ENCODE data around the gene SMIM36.
A peak's percentile ranks its signal among the peaks of the same experiment; 100 is the strongest.
"Not testable (repeated sequence)": the region's sequence is repeated elsewhere in the genome, so short reads cannot be mapped to it uniquely, and the experiment has no call there.

SMIM36 gene

DNA sequence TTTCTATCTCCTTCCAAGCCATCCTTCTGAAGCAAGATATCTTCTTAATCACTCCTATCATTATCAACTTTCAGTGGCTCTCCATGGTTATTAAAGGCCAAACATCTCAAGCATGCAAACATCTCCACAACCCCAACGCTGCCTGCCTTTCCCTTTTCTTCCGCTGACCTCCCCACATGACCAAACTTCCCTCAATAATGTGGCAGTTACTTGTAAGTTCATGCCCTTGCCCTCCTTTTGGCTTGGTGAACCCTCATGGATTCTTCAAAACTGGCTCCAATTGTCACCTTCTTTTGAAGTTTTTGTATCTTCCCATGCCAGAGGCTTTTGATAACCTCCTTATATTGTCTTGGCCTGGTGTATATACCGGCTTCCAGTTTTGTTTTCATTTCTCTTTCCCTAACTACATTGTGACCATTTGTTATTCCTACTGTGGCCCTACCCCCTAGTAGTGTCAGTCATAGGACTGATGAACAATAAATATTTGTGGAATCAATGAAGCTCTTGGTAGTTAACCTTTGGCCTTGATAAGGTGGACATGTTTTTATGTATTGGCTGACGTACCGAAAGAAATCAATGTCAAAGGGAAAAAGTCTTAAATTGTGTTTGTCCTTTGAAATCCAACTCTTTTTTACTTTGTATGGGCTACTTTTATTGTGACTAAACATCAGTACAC is 19.9 kb upstream of the SMIM36 start:
- Histone ChIP-seq H3K4me3 (ENCODE audit: low read length) (no peak overlapping the region), H3K36me3 (ENCODE audit: insufficient read depth, low read length) (no peaks in the 10 kb centered on the region), H3K4me1 (ENCODE audit: control insufficient read depth, insufficient read depth, low read length) (peaks cover 6% of the 10 kb centered on the region), H3K4me2 (ENCODE audit: low read length) (no peak overlapping the region), H3K9me3 (replicated peaks; ENCODE audit: low read length) (no peaks in the 10 kb centered on the region), H3K27me3 (ENCODE audit: control insufficient read depth, insufficient read depth, low read length) (no peaks in the 10 kb centered on the region), H3K9ac (ENCODE audit: low read depth, low read length) (no peak overlapping the region)

DNA sequence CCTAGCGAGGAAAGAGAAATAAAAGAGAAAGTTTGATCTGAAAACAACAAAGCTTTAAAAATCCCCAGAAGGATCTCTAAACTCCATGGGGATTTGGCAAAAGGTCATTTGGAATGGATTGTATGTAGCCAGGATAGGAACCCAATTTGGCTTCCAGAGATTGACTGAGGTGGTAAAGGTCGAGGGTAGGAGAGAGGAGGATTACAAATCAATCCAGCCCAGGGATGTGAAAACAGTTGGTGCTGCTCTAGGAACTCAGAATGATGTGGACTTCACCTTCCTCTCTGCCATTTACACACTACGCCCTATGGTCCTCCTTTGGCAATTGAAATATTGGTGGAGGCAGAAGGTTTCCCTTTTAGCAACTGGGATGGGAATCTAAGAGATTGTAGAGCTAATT is 18.8 kb upstream of the SMIM36 start:
- no peaks in the 10 kb centered on the region for H3K9me3 ChIP-seq (replicated peaks; ENCODE audit: low read length)
- H3K4me1 ChIP-seq (ENCODE audit: control insufficient read depth, insufficient read depth, low read length), result peaks cover 6% of the 10 kb centered on the region
- H3K27me3 ChIP-seq (ENCODE audit: control insufficient read depth, insufficient read depth, low read length), result no peaks in the 10 kb centered on the region
- H3K9ac ChIP-seq (ENCODE audit: low read depth, low read length), result no peak overlapping the region
- no peak overlapping the region for H3K4me3 ChIP-seq (ENCODE audit: low read length)
- H3K4me2 ChIP-seq (ENCODE audit: low read length), result no peak overlapping the region
- H3K36me3 ChIP-seq (ENCODE audit: insufficient read depth, low read length), result no peaks in the 10 kb centered on the region

DNA sequence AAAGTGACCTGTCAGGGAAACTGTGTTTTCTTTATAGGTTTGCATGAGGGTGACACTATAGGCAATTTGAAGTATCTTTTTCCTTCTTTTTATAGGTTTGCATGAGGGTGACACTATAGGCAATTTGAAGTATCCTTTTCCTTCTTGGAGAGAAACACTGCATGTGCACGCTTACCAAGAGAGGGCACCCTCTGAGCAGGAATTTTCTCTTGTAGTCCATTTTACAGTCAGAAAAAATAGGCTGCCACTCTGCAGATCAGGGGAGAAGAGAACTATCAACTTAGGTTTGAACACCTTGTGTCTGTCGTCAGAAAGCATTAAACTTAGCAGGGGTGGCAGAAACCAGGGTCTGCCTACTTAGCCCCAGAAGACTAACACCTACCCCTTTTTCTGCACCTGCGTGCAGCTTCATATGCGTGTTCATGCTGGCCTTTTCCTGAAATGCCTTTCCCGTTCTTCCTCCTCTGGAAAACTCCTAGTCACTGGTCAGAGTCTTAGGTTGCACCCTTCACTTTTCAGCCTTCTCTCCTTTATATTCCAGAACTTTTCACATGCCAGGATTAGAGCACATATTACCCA is 16.4 kb upstream of the SMIM36 start:
- no peaks in the 10 kb centered on the region for H3K36me3 ChIP-seq (ENCODE audit: insufficient read depth, low read length)
- no peak overlapping the region for H3K9ac ChIP-seq (ENCODE audit: low read depth, low read length)
- no peak overlapping the region for H3K4me2 ChIP-seq (ENCODE audit: low read length)
- peaks cover 4% of the 10 kb centered on the region for H3K27me3 ChIP-seq (ENCODE audit: control insufficient read depth, insufficient read depth, low read length)
- H3K4me3 ChIP-seq (ENCODE audit: low read length), result no peak overlapping the region
- H3K9me3 ChIP-seq (replicated peaks; ENCODE audit: low read length), result no peaks in the 10 kb centered on the region
- no peaks in the 10 kb centered on the region for H3K4me1 ChIP-seq (ENCODE audit: control insufficient read depth, insufficient read depth, low read length)

- Histone ChIP-seq H3K9me3 (replicated peaks; ENCODE audit: low read length) (no peaks in the 10 kb centered on the region), H3K4me1 (ENCODE audit: control insufficient read depth, insufficient read depth, low read length) (no peaks in the 10 kb centered on the region), H3K27me3 (ENCODE audit: control insufficient read depth, insufficient read depth, low read length) (peaks cover 23% of the 10 kb centered on the region), H3K4me2 (ENCODE audit: low read length) (no peak overlapping the region), H3K36me3 (ENCODE audit: insufficient read depth, low read length) (no peaks in the 10 kb centered on the region), H3K4me3 (ENCODE audit: low read length) (no peak overlapping the region), H3K9ac (ENCODE audit: low read depth, low read length) (no peak overlapping the region)
Observed at GRCh38 chr17:55524440-55525220, 13.4 kb upstream of the SMIM36 start.

GRCh38 chr17:55523032-55523431 is 11.8 kb upstream of the SMIM36 start:
- H3K9ac ChIP-seq (ENCODE audit: low read depth, low read length); H3K4me1 ChIP-seq (ENCODE audit: control insufficient read depth, insufficient read depth, low read length); H3K4me2 ChIP-seq (ENCODE audit: low read length); H3K4me3 ChIP-seq (ENCODE audit: low read length); H3K9me3 ChIP-seq (replicated peaks; ENCODE audit: low read length); H3K36me3 ChIP-seq (ENCODE audit: insufficient read depth, low read length): not testable (repeated sequence)
- peaks cover 37% of the 10 kb centered on the region for H3K27me3 ChIP-seq (ENCODE audit: control insufficient read depth, insufficient read depth, low read length)

- Histone ChIP-seq H3K4me2 (ENCODE audit: low read length) (no peak overlapping the region), H3K9ac (ENCODE audit: low read depth, low read length) (no peak overlapping the region), H3K4me3 (ENCODE audit: low read length) (no peak overlapping the region), H3K27me3 (ENCODE audit: control insufficient read depth, insufficient read depth, low read length) (peaks cover 44% of the 10 kb centered on the region), H3K36me3 (ENCODE audit: insufficient read depth, low read length) (no peaks in the 10 kb centered on the region), H3K9me3 (replicated peaks; ENCODE audit: low read length) (no peaks in the 10 kb centered on the region), H3K4me1 (ENCODE audit: control insufficient read depth, insufficient read depth, low read length) (no peaks in the 10 kb centered on the region)
Observed at GRCh38 chr17:55521186-55521585, 9.9 kb upstream of the SMIM36 start.

- peaks cover 49% of the 10 kb centered on the region for H3K27me3 ChIP-seq (ENCODE audit: control insufficient read depth, insufficient read depth, low read length)
- H3K4me3 ChIP-seq (ENCODE audit: low read length), result no peak overlapping the region
- no peaks in the 10 kb centered on the region for H3K36me3 ChIP-seq (ENCODE audit: insufficient read depth, low read length)
- no peaks in the 10 kb centered on the region for H3K9me3 ChIP-seq (replicated peaks; ENCODE audit: low read length)
- H3K9ac ChIP-seq (ENCODE audit: low read depth, low read length), result no peak overlapping the region
- no peaks in the 10 kb centered on the region for H3K4me1 ChIP-seq (ENCODE audit: control insufficient read depth, insufficient read depth, low read length)
- H3K4me2 ChIP-seq (ENCODE audit: low read length), result no peak overlapping the region
Observed at GRCh38 chr17:55520402-55520801, 9.2 kb upstream of the SMIM36 start.

- Histone ChIP-seq H3K9ac (ENCODE audit: low read depth, low read length) (no peak overlapping the region), H3K9me3 (replicated peaks; ENCODE audit: low read length) (no peaks in the 10 kb centered on the region), H3K4me2 (ENCODE audit: low read length) (no peak overlapping the region), H3K4me3 (ENCODE audit: low read length) (no peak overlapping the region), H3K4me1 (ENCODE audit: control insufficient read depth, insufficient read depth, low read length) (no peaks in the 10 kb centered on the region), H3K36me3 (ENCODE audit: insufficient read depth, low read length) (no peaks in the 10 kb centered on the region), H3K27me3 (ENCODE audit: control insufficient read depth, insufficient read depth, low read length) (peaks cover 54% of the 10 kb centered on the region)
Observed at GRCh38 chr17:55518510-55518909, 7.3 kb upstream of the SMIM36 start.

- Histone ChIP-seq H3K27me3 (ENCODE audit: control insufficient read depth, insufficient read depth, low read length) (peaks cover 52% of the 10 kb centered on the region), H3K4me3 (ENCODE audit: low read length) (no peak overlapping the region), H3K9ac (ENCODE audit: low read depth, low read length) (no peak overlapping the region), H3K9me3 (replicated peaks; ENCODE audit: low read length) (no peaks in the 10 kb centered on the region), H3K4me1 (ENCODE audit: control insufficient read depth, insufficient read depth, low read length) (no peaks in the 10 kb centered on the region), H3K4me2 (ENCODE audit: low read length) (peak overlapping the region; percentile 54), H3K36me3 (ENCODE audit: insufficient read depth, low read length) (no peaks in the 10 kb centered on the region)
Observed at GRCh38 chr17:55513885-55514590, 2.8 kb upstream of the SMIM36 start.

- not testable (repeated sequence) for H3K36me3 ChIP-seq (ENCODE audit: insufficient read depth, low read length); H3K9ac ChIP-seq (ENCODE audit: low read depth, low read length); H3K9me3 ChIP-seq (replicated peaks; ENCODE audit: low read length); H3K4me2 ChIP-seq (ENCODE audit: low read length); H3K4me1 ChIP-seq (ENCODE audit: control insufficient read depth, insufficient read depth, low read length); H3K4me3 ChIP-seq (ENCODE audit: low read length)
- H3K27me3 ChIP-seq (ENCODE audit: control insufficient read depth, insufficient read depth, low read length), result peaks cover 20% of the 10 kb centered on the region
Observed at GRCh38 chr17:55507669-55508068, 3.6 kb downstream of the SMIM36 start.

DNA sequence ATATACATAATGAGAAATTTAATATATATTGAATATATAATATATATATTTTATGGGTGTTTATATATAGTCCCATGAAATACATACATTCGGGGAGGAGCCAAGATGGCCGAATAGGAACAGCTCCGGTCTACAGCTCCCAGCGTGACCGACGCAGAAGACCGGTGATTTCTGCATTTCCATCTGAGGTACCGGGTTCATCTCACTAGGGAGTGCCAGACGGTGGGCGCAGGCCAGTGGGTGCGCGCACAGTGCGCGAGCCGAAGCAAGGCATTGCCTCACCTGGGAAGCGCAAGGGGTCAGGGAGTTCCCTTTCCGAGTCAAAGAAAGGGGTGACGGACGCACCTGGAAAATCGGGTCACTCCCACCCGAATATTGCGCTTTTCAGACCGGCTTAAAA is 9.6 kb downstream of the SMIM36 start:
- not testable (repeated sequence) for H3K9me3 ChIP-seq (replicated peaks; ENCODE audit: low read length); H3K4me3 ChIP-seq (ENCODE audit: low read length); H3K4me2 ChIP-seq (ENCODE audit: low read length); H3K27me3 ChIP-seq (ENCODE audit: control insufficient read depth, insufficient read depth, low read length); H3K9ac ChIP-seq (ENCODE audit: low read depth, low read length); H3K36me3 ChIP-seq (ENCODE audit: insufficient read depth, low read length); H3K4me1 ChIP-seq (ENCODE audit: control insufficient read depth, insufficient read depth, low read length)

Data from skeletal muscle satellite cell (primary cell).